Measurements from ENCODE around the gene SEMA3E.

The SEMA3E gene

GRCh38 chr7:83643012-83643411, 5.9 kb downstream of the SEMA3E start:
- DNase-seq (ENCODE audit: low spot score) (no peak), FAIRE-seq (no peak)

GRCh38 chr7:83640731-83641537, 8.0 kb downstream of the SEMA3E start:
- DNase-seq (ENCODE audit: low spot score) (no peak), FAIRE-seq (no peak)

GRCh38 chr7:83640240-83640639, 8.7 kb downstream of the SEMA3E start:
- no peak for FAIRE-seq
- DNase-seq (ENCODE audit: low spot score) = no peak

DNA sequence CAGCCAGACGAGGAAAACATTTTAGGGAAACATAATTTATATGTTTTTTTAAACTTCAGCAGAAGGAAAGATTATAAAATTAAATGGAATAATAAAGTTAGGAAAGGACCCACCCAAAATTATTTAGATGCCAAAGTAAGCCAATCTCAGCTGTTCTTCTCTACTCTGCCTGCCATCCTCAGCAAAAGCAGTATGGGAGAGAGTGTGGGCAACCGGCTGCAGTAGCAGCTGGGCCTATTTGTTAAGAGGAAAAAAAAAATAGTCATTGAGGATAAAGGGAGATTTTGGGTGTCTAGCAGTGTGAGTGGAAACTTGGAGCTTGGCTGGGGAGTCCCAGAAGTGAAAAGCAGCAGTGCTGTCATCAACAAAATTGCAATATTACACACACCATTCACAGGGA, 15.4 kb downstream of the SEMA3E start:
- DNase-seq (ENCODE audit: low spot score) = no peak
- FAIRE-seq = no peak

DNA sequence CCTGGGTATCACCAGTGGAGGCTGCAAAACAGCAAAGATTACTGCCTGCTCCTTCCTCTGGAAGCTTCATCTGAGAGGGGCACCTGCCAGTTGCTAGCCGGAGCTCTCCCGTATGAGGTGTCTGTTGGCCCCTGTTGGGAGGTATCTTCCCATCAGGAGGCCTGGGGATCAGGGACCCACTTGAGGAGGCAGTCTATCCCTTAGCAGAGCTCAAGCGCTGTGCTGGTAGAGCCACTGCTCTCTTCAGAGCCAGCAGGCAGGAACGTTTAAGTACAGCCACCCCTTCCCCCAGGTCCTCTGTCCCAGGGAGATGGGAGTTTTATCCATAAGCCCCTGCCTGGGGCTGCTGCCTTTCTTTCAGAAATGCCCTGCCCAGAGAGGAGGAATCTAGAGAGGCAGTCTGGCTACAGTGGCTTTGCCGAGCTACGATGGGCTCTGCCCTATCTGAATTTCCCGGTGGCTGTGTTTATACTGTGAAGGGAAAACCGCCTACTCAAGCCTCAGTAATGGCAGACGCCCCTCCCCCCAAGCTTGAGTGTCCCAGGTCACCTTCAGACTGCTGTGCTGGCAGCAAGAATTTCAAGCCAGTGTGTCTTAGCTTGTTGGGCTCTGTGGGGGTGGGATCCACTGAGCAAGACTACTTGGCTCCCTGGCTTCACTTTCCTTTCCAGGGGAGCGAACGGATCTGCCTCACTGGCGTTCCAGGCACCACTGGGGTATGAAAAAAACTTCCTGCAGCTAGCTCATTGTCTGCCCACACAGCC, 19.6 kb downstream of the SEMA3E start:
- FAIRE-seq = no peak
- no peak for DNase-seq (ENCODE audit: low spot score)

- DNase-seq (ENCODE audit: low spot score) (no peak), FAIRE-seq (no peak)
These were observed 31.1 kb downstream of the SEMA3E start for GRCh38 chr7:83617858-83618257.

GRCh38 chr7:83614112-83614511, 34.8 kb downstream of the SEMA3E start:
- DNase-seq (ENCODE audit: low spot score) = no peak
- FAIRE-seq = no peak

GRCh38 chr7:83613232-83613631, 35.7 kb downstream of the SEMA3E start:
- FAIRE-seq (no peak), DNase-seq (ENCODE audit: low spot score) (no peak)

GRCh38 chr7:83611776-83612175, 37.2 kb downstream of the SEMA3E start:
- FAIRE-seq (no peak), DNase-seq (ENCODE audit: low spot score) (no peak)

DNA sequence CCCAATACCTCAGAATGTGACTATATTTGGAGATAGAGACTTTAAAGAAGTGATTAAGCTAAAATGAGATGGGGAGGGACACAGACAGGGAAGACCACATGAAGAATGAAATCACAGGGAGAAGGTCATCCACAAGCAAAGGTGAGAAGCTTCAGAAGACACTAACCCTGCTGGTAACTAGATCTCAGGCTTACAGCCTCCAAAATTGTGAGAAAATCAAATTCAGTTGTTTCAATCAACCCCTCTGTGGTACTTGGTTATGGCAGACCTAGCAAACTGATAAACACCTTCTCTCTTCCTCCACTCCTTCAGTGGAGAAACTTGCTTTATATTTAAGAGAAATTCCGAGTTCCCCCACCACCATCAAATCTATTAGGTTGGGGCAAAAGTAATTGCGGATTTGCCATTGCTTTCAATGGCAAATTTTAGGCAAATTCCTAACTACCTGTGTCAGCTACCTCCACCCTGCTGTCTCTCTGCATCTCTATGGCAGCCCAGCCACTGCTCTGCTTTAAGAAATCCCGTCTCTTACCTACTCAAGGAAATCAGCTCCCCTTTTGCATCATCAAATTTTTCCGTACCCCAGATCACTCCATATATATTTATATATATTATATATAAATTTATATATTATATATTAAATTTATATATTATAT, 38.2 kb downstream of the SEMA3E start:
- FAIRE-seq = no peak

GRCh38 chr7:83608716-83609115, 40.2 kb downstream of the SEMA3E start:
- DNase-seq (ENCODE audit: low spot score) = no peak
- FAIRE-seq = no peak

More for the DNA sequence above, 38.2 kb downstream of the SEMA3E start:
- DNase-seq (ENCODE audit: low spot score) = no peak

- FAIRE-seq (no peak), DNase-seq (ENCODE audit: low spot score) (no peak)
These were observed 45.3 kb downstream of the SEMA3E start for GRCh38 chr7:83603649-83604048.

- no peak for FAIRE-seq
These were observed 49.8 kb downstream of the SEMA3E start for GRCh38 chr7:83599131-83599530.

DNA sequence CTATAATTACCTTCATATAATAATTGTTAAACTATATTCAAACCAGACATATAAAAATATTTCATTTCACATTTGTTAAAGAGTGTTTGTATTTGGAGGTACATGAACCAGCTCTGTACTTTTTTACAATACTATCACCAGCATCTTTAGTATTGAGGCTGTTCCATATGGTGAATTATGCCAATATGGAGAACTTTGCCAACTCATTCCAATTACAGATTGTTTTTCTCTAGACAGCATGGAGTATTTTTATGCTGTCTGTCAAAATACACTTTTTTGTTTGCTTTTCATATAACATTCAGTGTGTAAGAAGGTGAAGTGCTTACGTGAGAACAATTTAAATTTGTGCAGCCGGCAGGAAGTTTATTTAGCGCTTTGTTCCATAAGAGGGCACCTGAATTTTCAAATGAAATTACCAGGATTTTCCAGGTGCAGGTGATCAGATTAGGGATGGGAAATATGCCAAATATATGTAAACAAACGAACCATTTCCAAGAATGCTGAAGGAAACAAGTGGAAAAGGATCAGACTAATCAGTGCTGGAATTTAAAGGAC, 54.9 kb downstream of the SEMA3E start:
- FAIRE-seq = no peak
- no peak for DNase-seq (ENCODE audit: low spot score)

More at GRCh38 chr7:83599131-83599530, 49.8 kb downstream of the SEMA3E start:
- no peak for DNase-seq (ENCODE audit: low spot score)

DNA sequence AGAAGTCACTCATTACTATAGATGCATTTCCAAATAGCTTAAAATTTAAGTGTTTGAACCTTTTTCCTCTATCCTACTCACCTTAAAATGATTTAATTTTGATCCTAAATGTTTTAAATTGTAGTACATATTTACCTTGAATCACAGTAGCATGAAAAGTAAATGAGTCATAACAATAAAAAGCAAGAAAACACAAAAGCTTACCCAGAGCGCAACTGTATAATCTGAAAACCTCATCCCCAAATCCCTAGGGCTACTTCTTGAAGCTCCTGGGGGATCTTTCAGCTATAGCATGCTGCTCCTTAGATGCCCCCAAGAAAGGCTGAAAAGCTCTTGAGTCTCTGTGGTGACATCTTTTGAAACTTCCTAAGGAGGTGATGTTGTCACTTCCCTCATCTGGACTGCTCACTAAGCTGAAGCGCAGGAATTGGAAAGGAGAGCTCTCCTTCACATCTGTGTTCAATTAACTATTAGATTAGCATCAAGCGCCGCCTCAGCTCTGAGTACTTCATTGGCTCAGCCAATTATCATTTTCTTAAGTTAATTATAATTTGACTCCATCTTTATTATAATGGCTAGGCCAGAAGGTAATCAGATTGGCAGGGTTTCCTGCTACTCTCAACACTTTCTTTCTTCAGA, 60.2 kb downstream of the SEMA3E start:
- DNase-seq (ENCODE audit: low spot score) (no peak), FAIRE-seq (no peak)

DNA sequence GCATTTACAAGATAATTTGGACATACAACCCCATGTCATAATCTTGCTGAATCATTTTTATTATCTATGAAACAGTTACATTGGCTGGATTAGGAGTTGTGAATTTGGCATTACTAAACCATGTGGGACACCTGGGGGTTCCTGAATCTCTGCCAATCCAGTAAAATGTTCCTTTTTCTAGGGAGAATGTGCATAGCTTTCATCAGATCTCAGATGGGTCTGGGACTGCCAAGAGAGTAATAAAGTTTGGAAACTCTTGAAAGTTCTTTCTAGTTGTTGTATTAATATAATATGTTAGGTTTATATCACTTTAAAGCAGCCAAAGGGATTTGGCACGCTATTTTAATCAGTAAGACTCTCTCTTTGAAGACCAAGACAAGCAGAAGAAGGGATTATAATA, 62.7 kb downstream of the SEMA3E start:
- FAIRE-seq = no peak
- no peak for DNase-seq (ENCODE audit: low spot score)

DNA sequence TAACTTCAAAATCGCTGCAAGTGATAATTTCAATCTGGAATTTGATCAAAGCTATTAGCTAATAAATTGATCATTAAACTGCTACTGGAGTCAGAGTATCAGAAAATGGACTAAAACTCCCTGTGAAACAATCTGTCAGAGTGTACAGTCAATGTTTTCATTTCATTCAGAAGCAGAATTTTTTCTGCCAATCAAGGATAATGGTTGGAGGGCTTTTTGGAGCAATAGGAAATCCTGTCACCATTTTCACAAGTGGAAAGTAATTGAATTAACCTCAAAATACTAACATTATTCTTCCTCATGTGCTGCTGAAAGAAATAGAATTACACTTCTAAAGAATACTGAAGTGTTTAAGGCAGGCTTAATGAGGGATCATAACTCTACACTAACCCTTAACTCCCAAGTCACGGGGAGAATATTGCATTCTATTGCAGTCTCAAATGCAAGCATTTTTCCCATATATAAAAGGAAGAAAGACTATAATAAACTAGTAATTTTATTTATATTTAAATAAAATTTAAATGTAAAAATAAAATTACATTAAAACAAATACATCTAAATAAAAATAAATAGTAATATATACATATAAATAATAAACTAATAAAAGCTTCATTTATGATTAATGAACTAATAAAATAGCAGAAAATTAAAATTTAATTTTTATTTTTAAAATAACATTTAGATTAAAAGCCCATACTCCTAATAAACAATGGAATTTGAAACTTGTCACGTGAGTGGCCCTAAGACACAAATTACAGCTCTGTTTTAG, 67.1 kb downstream of the SEMA3E start:
- FAIRE-seq = peak; percentile 89
- no peak for DNase-seq (ENCODE audit: low spot score)

GRCh38 chr7:83579740-83580139, 69.2 kb downstream of the SEMA3E start:
- DNase-seq (ENCODE audit: low spot score) = no peak
- peak; percentile 58 for FAIRE-seq

GRCh38 chr7:83575436-83575835, 73.5 kb downstream of the SEMA3E start:
- FAIRE-seq (peak; percentile 62), DNase-seq (ENCODE audit: low spot score) (no peak)

- no peak for DNase-seq (ENCODE audit: low spot score)
These were observed 74.3 kb downstream of the SEMA3E start for GRCh38 chr7:83574616-83575015.

DNA sequence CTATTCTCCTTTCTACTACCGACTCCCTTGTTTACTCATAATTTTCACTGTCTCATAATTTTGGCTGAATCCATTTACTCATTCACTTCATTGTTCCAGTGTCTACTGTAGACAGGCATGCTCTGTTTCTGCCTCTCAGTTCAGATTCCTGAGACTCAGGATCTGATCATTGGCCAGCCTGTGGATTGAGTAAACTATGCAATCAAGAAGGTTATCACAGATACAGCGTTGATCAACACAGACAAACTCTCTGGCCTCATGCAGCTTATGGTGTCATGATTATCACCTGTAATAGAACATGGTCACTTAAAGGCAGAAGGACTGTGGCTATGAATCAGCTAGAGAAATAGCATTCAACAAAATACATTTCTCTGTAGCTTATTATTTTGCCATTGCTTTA, 86.0 kb downstream of the SEMA3E start:
- FAIRE-seq = no peak
- no peak for DNase-seq (ENCODE audit: low spot score)

More at GRCh38 chr7:83574616-83575015, 74.3 kb downstream of the SEMA3E start:
- FAIRE-seq = no peak
